NCI-H226 (cell line): ENCODE data around the gene SUMO3.

Experiments
- DNase-seq: peaks from one replicate; pipeline ENCODE4 v3.0.0-alpha.2; 2015

Gene SUMO3

DNA sequence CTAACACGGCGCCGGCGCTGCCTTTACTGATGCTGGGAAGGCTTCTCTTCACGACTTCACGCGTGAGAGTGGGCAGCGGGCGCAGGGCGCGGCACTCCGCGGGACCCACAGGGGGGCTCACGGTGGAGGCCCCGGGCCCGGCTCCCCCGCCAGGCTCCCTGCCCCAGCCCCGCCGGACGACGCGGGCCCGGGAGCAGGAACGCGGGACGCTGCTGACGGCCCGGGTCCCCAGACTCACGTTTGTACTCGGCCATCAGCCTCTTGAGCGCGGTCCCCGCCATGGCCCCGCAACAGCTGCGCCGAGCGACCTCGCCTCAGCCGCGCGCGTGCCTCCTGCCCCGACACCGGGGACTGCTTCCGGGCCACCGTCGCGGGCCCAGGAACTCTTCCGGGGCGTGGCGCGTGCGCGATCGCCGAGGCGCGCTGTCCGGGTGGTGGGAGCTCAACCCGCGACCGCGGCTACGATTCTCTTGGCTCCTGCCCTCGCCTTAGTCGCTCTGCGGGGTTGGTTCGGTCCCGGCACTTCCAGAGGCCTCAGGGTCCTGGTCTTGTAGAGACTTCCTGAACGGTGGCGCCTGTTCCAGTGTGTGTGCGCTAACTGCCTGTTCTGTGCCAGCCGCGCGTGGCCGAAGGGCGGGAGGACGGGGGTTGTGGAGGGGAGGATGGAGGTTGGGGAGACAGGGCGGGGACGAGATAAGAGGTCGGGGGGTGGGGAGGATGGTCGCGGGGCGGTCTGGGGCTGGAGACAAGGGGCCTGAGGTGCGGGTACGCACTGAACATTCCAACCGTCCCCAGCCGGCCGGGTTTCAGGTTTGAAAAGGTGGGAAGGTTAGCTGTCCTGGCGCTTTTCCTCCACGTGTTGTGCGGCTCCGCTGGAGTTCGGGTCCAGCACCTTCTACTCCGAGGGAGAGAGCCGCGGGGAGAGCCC is 16.1 kb downstream of the SUMO3 start, which contains the start of gene UBE2G2:
Gene UBE2G2 (minus strand): TSS at position 353 of the 928 bp plus-strand sequence. CDS start 72 bp downstream, at position 281.
- peak; percentile 77 for DNase-seq

DNA sequence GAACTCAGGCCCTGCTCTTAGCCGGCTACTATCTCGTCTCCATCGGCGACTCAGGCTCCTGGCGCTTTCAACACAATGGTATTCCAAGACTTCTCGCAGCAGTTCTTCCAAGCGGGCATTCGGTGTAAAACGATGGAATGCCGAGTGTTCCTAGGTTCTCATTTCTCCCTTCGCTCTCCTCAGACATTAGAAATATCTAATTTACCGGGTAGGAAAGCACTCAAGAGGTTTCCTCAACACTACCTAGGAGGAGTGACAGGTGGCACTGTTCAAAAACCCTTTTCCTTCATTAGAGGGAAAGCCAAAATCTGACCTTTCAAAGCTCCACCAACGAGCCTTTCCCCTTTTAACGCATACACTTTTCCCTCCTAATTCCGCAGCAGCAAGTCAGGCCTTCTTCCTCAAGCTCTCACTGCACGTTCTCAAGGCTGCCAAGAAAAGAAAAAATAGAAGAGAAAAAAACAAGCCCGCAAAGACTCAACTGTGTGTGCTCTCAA is 16.8 kb downstream of the SUMO3 start:
- DNase-seq = no peak

DNA sequence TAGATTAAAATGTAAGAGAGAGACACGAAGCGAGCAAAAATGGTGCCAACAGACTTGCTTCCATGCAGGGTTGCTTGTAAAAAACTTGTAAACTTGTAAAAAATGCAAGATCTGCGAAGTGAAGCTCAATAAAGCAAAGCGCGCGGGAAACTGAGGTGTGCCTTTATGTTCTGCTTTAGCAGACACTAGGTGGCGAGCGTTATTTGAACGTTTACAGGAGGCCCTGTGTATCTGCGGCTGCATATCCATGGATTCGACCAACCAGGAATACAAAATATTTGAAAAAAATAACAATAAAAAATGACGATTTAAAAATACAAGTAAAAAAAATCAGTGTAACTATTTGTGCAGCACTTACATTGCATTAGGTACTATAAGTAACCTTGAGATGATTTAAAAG is 17.8 kb downstream of the SUMO3 start:
- DNase-seq = no peak

DNA sequence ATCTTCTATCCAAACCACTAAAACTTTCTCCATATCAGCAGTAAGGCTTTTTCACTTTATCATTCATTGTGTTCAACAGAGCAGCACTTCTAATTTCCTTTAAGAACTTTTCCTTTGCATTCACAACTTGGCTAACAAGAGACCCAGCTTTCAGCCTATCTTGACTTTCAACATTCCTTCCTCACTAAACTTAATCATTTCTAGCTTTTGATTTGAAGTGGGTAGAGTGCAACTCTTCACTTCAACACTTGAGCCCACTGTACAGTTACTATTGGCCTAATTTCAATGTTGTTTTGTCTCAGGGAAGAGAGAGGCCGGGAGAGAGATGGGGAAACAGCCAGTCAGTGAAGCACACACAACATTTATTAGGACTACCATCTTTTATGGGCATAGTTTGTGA is 18.2 kb downstream of the SUMO3 start:
- DNase-seq = no peak

DNA sequence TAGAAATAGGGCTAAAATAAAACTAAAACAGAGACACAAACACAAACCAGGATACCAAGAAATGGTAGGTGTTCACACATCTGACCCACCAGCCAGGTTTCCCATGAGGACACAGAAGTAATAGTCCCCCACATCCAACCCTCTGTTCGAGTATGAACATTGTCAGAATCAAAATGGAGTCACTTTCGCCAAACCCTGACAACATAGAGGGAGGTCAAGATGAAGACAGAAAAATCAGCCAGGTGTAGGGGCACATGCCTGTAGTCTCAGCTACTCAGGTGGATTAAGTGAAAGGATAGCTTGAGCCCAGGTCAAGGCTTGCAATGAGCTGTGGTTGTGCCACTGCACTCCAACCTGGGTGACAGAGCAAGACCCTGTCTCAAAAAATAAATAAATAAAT is 20.1 kb downstream of the SUMO3 start:
- DNase-seq = no peak

DNA sequence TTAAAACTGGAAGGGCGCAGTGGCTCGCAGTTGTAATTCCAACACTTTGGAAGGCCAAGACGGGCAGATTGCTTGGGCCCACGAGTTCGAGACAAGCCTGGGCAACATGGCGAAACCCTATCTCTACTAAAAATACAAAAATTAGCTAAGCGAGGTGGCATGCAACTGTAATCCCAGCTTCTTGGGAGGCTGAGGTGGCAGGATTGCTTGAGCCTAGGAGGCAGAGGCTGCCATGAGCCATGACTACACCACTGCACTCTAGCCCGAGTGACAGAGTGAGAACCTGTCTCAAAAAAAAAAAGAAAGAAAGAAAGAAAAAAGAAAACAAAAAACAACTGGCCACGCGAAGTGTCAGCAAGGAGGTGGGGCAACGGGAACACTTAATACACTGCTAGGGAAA is 22.5 kb downstream of the SUMO3 start:
- no peak for DNase-seq

DNA sequence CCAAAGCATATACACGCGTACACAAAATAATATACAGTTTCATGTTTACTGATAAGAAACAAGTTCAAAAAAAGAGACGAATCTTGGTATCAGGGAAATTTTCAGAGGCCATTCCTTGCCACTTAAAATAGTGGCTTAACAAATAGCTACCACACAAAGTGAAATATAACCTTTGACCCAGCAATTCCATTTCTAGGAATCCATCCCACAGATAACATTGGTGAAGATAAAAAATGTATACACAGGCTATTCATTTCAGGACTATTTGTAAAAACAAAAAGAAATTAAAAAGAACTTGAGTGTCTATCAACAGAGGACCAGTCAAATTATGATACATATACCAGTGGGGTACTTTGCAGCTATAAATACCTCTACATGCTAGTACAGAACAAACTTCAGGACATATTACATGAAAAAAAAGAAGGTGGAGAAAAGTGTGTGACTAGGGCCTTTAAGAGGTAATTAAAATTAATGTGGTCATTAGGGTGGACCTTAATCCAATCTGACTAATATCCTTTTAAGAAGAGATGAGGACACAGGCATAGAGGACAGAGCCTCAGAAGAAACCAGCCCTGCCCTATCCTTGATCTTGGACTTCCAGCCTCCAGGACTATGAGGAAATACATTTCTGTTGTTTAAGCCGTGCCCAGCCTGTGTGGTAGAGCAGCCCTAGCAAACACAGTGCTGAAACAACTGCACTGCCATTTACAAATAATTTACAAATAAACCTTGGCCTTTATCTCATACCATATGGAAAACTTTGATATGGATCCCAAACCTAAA is 24.1 kb downstream of the SUMO3 start:
- DNase-seq = no peak

DNA sequence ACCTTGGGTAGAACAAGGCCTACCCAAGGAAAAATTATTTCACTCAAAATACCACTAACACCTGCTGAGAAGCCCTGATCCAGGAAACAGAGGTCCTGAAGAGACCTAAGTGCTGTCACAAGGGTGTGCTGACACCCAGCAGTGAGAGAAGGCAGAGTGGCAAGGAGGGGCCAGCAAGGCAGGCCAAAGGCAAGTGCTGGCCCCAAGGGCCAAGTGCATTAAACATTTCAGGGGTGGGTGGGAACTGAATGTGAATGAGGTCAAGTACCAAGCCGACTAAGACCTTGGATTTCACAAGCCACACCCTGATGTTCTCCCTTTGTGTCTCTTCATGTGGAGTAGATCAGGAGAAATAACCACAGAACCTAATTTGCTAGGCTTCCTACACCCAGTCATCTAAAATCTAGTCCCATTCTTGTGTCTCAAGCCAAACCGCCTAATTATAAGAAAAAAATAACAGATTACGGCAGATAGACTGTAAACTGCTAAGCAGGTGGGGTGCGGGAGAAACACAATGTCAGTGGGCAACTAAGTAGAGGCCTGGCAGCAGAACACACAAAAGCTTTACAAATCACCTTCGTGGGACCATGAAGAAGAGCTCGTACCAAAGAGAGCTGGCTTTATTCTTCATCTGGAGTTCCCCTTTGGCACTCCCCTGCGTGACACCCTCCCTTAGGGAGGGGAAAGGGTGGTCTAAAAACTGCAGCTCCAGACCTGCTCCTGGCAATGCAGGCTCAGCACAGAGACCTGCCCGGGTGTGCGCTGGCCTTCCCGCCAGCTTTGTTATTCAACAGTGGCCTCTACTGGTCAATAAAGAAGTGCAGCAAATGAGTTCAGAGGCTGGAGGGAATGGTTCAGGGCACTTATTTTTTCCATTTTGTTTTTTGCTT is 24.9 kb downstream of the SUMO3 start:
- peak; percentile 49 for DNase-seq

DNA sequence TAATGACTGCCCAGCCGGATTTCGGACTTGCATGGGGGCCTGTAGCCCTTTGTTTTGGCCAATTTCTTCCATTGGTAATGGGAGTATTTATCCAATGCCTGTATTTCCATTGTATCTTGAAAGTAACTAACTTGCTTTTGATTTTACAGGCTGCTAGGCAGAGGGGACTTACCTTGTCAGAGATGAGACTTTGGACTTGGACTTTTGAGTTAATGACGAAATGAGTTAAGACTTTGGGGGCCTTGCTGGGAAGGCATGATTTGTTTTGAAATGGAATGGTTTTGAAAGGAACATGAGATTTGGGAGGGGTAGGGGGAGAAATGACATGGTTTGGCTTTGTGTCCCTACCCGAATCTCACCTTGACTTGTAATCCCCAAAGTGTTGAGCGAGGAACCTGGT is 25.9 kb downstream of the SUMO3 start:
- DNase-seq = no peak

DNA sequence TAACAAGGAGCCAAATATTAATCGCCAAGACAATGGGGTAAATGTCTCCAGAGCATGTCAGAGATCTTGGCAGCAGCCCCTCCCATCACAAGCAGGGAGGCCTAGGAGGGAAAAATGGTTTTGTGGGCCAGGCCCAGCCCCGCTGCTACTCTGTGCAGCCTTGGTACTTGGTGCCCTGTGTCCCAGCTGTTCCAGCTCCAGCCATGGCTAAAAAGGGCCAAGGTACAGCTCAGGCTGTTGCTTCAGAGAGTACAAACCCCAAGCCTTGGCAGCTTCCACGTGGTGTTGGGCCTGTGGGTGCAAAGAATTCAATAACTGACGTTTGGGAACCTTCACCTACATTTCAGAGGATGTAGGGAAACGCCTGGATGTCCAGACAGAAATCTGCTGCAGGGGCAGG is 26.6 kb downstream of the SUMO3 start:
- DNase-seq = no peak

DNA sequence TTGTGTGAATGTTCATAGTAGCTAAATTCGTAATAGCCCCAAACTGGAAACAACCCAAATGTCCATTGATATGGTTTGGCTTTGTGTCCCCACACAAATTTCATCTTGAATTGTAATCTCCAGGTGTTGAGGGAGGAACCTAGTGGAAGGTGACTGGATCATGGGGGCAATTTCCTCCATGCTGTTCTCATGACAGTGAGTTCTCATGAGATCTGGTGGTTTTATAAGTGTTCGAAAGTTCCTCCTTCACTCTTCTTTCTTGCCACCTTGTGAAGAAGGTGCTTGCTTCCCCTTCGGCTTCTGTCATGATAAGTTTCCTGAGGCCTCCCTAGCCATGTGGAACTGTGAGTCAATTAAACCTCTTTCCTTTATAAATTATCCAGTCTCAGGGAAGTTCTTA is 27.5 kb downstream of the SUMO3 start:
- DNase-seq = no peak

DNA sequence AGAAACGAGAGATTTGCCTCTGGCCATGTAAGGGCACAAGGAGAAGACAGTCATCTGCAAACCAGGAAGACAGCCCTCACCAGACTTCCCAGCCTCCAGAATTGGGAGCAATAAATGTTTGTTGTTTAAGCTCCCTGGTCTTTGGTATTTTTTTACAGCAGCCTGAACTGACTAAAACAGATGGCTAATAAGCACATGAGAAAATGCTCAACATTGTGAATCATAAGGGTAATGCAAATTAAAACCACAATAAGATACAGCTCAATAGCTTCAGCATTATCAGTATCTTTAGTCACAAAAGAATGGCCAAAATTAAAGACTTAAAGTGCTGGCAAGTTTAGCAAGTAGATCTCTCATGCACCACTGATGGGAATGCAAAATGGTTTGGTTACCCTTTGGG is 28.0 kb downstream of the SUMO3 start:
- DNase-seq = no peak

DNA sequence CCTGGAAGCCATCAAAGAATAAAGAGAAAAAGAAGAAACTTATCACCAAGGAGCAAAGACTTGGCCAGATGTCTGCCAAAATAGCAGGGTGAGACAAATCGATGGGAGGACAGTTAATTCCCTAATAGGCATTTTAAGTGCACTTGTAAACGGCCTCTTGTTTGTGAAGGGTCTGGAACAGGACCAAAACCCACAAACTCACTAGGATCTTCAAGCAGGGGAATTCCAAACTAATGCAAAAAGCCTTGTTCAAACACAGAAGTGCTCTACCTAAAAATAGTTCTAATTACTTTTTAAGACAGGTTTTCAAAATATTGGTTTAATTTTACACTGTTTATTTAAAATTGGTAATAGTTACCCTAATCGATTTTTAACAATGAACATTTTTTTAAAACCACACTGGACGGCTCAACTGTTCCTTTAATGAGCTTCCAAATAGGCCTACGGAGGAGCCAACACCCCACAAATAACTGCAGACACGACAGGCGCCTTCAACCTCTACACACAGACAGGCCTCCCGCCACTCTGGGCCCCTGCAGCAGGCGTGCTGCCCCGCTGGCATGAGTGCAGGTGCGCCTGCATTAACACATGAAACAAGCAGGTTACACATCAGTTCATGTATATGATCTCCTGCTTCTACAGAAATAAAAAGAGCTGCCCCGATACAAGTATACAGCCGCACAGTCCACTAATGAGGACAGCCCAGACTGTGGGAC is 32.1 kb downstream of the SUMO3 start:
- no peak for DNase-seq

DNA sequence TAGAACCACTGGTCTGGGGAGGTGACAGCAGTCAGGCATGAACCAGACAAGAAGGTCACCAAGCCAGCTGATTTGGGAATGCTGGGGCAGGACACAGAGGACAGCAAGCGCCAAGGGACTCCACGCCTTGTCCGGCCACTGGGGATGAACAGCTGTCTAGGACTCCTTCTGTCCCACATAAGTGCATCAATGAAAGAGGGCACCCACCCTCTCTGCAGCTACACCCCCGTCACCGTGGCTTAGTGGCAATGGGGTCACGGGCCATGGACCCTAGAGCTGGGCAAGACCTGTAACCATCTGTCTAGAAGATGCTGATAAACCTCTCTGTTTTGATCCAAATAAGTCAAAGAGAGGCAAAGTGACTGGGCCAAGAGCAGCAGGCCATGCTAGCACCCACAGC is 33.1 kb downstream of the SUMO3 start:
- DNase-seq = no peak

DNA sequence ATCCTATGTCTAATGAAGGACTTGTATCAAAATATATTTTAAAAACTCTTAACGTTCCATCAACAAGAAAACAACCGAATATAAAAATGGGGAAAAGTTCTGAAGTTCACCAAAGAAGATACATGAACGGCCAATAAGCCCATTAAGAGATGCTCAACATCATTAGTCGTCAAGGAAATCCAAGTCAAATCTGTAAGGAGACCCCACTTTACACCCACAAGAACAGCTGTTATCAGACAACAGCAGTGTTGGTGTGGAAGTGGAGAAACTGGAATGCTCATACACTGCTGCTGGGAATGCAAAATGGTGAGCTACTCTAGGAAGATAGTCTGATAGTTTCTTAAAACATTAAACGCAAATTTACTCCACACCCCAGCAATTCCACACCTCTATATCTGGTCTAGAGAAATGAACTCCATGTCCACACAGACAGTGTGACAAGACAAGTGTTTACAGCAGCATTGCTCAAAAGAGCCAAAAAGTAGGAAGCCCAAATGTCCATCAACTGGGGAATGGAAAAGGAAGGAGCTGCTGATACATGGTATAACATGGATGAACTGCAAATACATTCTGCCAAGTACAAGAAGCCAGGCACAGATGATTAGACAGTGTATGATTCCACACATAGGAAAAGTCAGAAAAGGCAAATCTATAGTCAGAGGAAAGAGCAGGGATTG is 34.7 kb downstream of the SUMO3 start:
- no peak for DNase-seq

DNA sequence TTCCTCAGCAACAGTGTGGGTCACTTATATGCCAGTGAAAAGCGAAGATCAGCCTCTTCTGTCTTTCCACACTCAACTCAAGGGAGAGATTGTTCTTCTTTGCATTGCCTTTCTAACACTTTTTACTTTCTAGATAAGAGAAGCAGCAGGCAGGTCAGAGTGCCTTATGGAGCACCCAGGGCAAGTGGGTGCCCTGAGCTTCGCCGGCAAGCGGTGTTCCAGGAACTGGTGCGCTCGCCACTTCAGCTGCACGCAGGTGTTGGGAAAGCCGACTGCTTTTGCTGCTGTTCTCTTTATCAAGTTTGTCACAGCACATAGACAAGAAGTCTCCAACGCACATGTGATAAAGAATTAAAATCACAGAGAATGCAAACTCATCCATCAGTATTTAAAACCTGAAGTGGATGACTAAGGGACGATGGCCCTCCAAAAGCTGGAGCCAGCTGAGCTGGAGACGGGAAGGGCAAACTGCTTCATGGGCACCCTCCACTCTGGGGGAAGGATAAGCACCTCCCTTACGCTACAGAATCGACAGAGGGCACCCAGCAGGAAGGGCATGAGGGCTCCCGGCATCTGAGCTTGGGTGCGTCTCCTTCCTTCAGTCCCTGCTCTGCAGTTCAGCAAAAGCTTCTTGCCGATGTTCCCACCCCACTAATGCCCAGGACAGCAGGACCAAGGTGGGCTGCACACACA is 36.9 kb downstream of the SUMO3 start:
- DNase-seq = no peak

DNA sequence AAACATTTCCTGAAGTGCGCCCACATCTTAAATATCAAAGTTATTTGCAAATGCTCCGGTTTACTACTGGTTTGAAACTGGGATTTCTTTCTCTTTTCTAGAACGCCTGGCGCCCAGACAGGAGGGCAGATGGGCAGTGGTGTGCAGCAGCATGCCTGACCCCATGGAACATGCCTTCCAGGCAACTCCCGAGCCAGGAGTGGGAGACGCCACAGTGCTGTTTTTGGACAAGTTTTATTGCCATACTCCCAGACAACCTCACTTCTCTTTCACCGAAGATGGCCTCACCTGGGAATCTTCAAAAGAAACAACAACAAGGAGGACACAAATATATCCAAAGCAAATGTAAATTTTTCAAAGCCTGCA is 37.7 kb downstream of the SUMO3 start:
- no peak for DNase-seq

DNA sequence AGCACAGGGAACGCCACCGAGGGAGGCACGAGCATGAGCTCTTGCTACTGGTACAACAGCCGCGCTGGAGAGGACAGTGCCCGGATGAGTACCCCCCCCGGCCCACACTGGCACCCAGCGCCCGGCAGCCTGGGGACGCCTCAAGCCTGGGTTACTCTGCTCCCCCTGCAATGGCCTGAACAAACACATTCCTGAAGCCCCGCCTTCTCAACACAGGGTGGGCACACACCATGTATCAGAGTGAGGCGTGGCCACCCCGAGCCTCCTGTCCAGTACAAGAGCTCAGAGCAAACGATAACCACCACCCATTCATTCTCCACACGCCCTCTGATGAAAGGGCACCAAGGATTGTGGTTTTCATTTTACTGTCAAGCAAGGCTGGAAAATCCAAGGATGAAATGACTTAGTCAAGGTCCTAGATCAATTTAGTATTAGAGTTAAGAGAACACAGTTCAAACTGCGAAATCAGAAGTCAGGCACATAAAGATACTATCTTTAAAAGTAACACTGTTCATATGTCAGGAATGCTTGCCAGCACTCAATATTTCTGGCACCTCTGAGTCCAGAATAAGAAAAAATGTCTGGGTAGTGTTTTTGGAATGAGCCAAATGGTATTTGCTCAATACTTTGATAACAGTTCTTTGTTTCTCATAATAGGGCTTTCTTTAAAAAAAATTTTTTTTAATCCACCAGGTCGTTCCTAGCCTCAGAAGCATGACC is 38.3 kb downstream of the SUMO3 start:
- no peak for DNase-seq

DNA sequence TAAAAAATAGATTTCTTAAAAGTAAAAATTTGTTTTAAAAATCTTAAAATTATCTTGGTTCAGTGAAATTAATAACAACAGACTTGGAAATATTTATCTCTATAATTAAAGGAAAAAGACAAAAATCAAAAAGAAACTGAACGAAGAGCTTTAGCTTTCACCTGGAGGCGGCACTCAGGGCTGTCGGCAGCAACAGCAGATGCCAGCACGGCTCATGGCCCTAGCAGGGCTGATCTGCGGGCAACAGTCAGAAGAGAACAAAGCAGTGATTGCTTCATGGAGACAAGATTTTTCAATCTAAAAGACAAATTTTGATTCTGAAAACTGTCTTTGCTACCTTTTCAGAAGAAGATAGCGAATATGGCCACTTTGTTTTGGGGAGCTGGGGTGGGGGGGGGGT is 38.9 kb downstream of the SUMO3 start:
- DNase-seq = no peak

DNA sequence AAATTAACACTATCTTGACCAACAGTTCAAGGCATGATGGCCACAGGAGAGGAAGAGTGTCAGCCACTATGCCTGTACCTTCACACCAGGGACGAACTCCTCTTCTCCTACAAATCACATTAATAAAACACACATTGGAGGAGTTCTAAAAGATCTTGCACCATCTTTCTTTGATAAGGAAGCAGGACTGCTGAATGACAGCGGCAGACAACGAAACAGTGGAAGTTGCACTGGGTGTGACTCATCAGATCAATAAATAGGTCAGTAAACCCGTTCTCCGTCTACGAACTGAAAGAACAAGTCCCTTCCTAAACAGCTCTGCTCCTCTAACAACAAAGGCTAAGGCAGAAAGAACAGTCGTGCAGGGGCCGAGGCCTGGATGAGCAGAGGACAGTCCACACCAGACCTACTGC is 39.4 kb downstream of the SUMO3 start:
- no peak for DNase-seq
